Loucy (cell line): ENCODE data around the gene FAM120B.

Experiments
- H2AFZ ChIP-seq: fragments of 200-600 bp; sonication (generic); 2 replicates; pipeline ENCODE4 v1.6.0; 2016; ENCODE audit warnings: antibody characterized with exemption, mild to moderate bottlenecking, low read length, moderate library complexity
- H3F3A ChIP-seq: fragments of 200-600 bp; 2 replicates; pipeline ENCODE4 v1.6.0; 2016; ENCODE audit warnings: antibody characterized with exemption, low read depth, mild to moderate bottlenecking
- H3K27me3 ChIP-seq: fragments of 200-600 bp; sonication (generic); 2 replicates; pipeline ENCODE4 v1.6.1; 2014; ENCODE audit warnings: low read length, mild to moderate bottlenecking; ENCODE audit not compliant: insufficient read depth, poor library complexity, severe bottlenecking
- H3K36me3 ChIP-seq: fragments of 200-600 bp; sonication (generic); 2 replicates; pipeline ENCODE4 v1.6.1; 2016; ENCODE audit warnings: low read length; ENCODE audit not compliant: insufficient read depth
- H3K4me1 ChIP-seq: fragments of 200-600 bp; sonication (generic); 2 replicates; pipeline ENCODE4 v1.5.1; 2014; ENCODE audit warnings: low read length, mild to moderate bottlenecking; ENCODE audit not compliant: insufficient read depth, poor library complexity, severe bottlenecking
- H3K4me2 ChIP-seq: fragments of 200-600 bp; sonication (generic); 2 replicates; pipeline ENCODE4 v1.6.0; 2014; ENCODE audit warnings: antibody characterized with exemption, low read length, low read depth, mild to moderate bottlenecking; ENCODE audit not compliant: poor library complexity, severe bottlenecking
- H3K4me3 ChIP-seq: fragments of 200-600 bp; sonication (generic); 2 replicates; pipeline ENCODE4 v1.5.1; 2014; ENCODE audit warnings: low read length, mild to moderate bottlenecking, mixed read lengths; ENCODE audit not compliant: poor library complexity, severe bottlenecking
- H3K79me2 ChIP-seq: fragments of 200-600 bp; sonication (generic); 2 replicates; pipeline ENCODE4 v1.6.1; 2014; ENCODE audit warnings: low read length; ENCODE audit not compliant: insufficient read depth
- H3K9ac ChIP-seq: fragments of 200-600 bp; sonication (generic); 2 replicates; pipeline ENCODE4 v1.6.0; 2014; ENCODE audit warnings: mild to moderate bottlenecking, low read depth, low read length, moderate library complexity; ENCODE audit not compliant: poor library complexity, severe bottlenecking
- H3K9me2 ChIP-seq: fragments of 200-600 bp; sonication (generic); replicated peaks from 2 replicates; pipeline ENCODE4 v1.6.1; 2016; ENCODE audit warnings: low read depth, low read length, mixed read lengths
- H3K9me3 ChIP-seq: fragments of 200-600 bp; sonication (generic); 2 replicates; pipeline ENCODE4 v1.6.1; 2014; ENCODE audit warnings: mild to moderate bottlenecking, antibody characterized with exemption, low read length, low read depth; ENCODE audit not compliant: insufficient read depth
- H4K20me1 ChIP-seq: fragments of 200-600 bp; sonication (generic); 2 replicates; pipeline ENCODE4 v1.6.0; 2014; ENCODE audit warnings: antibody characterized with exemption, low read length, mild to moderate bottlenecking; ENCODE audit not compliant: insufficient read depth, poor library complexity, severe bottlenecking
- CTCF ChIP-seq: fragments of 200-600 bp; sonication (generic); conservative IDR thresholded peaks from 2 replicates; pipeline ENCODE4 v1.5.1; 2014; ENCODE audit warnings: mild to moderate bottlenecking, antibody characterized with exemption, low read length
- EZH2phosphoT487 ChIP-seq: fragments of 200-600 bp; IDR thresholded peaks from 2 replicates; pipeline ENCODE4 v1.6.1; 2018; ENCODE audit warnings: antibody characterized with exemption, mild to moderate bottlenecking, moderate library complexity, borderline replicate concordance

The FAM120B gene

GRCh38 chr6:170298688-170299087 lies 7.9 kb upstream of the FAM120B start:
- H3K9ac ChIP-seq = no peak overlapping the region
- no peak overlapping the region for H3K4me3 ChIP-seq
- H3K4me2 ChIP-seq = peak overlapping the region; percentile 24
- no peaks in the 10 kb centered on the region for H3K27me3 ChIP-seq
- H3K9me3 ChIP-seq = no peaks in the 10 kb centered on the region
- no peaks in the 10 kb centered on the region for H3K36me3 ChIP-seq
- no peaks in the 10 kb centered on the region for H3K79me2 ChIP-seq
- no peaks in the 10 kb centered on the region for H3K9me2 ChIP-seq
- H4K20me1 ChIP-seq = no peaks in the 10 kb centered on the region
- no peaks in the 10 kb centered on the region for H3F3A ChIP-seq
- 0 out of 2 replicates have a peak overlapping the region, but pooled peaks have one; percentile 5 for H2AFZ ChIP-seq
- TF ChIP-seq EZH2phosphoT487 (no peak), CTCF (no peak)
- peaks cover 30% of the 10 kb centered on the region for H3K4me1 ChIP-seq

- peaks cover 35% of the 10 kb centered on the region for H3K4me1 ChIP-seq
- no peaks in the 10 kb centered on the region for H3F3A ChIP-seq
- H3K4me2 ChIP-seq = no peak overlapping the region
- H3K9me3 ChIP-seq = no peaks in the 10 kb centered on the region
- no peaks in the 10 kb centered on the region for H3K79me2 ChIP-seq
- H3K27me3 ChIP-seq = no peaks in the 10 kb centered on the region
- no peak overlapping the region for H3K4me3 ChIP-seq
- no peak overlapping the region for H2AFZ ChIP-seq
- H4K20me1 ChIP-seq = no peaks in the 10 kb centered on the region
- H3K36me3 ChIP-seq = no peaks in the 10 kb centered on the region
- no peak overlapping the region for H3K9ac ChIP-seq
- TF ChIP-seq EZH2phosphoT487 (no peak), CTCF (no peak)
- H3K9me2 ChIP-seq = no peaks in the 10 kb centered on the region
Measured at GRCh38 chr6:170301184-170301583, 5.4 kb upstream of the FAM120B start.

- Histone ChIP-seq H3K4me1 (peaks cover 48% of the 10 kb centered on the region), H3K79me2 (peaks cover 42% of the 10 kb centered on the region), H3F3A (no peaks in the 10 kb centered on the region), H3K27me3 (no peaks in the 10 kb centered on the region), H3K4me3 (peak overlapping the region; percentile 94), H3K36me3 (no peaks in the 10 kb centered on the region), H4K20me1 (peaks cover 37% of the 10 kb centered on the region), H3K9ac (peak overlapping the region; percentile 95), H3K4me2 (peak overlapping the region; percentile 80), H3K9me2 (no peaks in the 10 kb centered on the region), H3K9me3 (no peaks in the 10 kb centered on the region), H2AFZ (peak overlapping the region; percentile 92)
- TF ChIP-seq EZH2phosphoT487 (no peak), CTCF (no peak)
Measured at GRCh38 chr6:170305805-170306323, 694 bp upstream of the FAM120B start.
